Esophagus squamous epithelium (tissue), 4 donors: ENCODE measurements around the gene ST3GAL5.

ENCODE experiments used
- CTCF ChIP-seq, 6 experiments: fragments of 450-650 bp in 4 of 6; fragments of 200-600 bp in 2 of 6; sonication (generic) in 2 of 6; IDR thresholded peaks; one replicate each; pipeline ENCODE4 v1.5.1; 2016 to 2019; ENCODE audit warnings: antibody characterized with exemption in 6 of 6, mild to moderate bottlenecking in 4 of 6, moderate library complexity in 4 of 6
- POLR2A ChIP-seq, 4 donors: fragments of 450-650 bp; IDR thresholded peaks; one replicate each; pipeline ENCODE4 v1.6.1; 2017; ENCODE audit warnings: antibody characterized with exemption in 4 of 4, mild to moderate bottlenecking in 4 of 4, moderate library complexity in 3 of 4

- TF ChIP-seq CTCF (IDR thresholded peaks at IDR 0.05) (no peak), POLR2A (IDR thresholded peaks at IDR 0.05) (no peak)
These were observed 45.2 kb upstream of the ST3GAL5 start for GRCh38 chr2:85933753-85934594.
